Ishikawa (cell line): ENCODE results near the gene TRIM3.

ENCODE experiments used
- CEBPB ChIP-seq: IDR thresholded peaks from 2 replicates; pipeline ENCODE4 v1.6.1; 2012
- FOXM1 ChIP-seq: IDR thresholded peaks from 2 replicates; pipeline ENCODE4 v1.6.1; 2012; ENCODE audit warnings: low read depth, borderline replicate concordance
- MAX ChIP-seq: IDR thresholded peaks from 2 replicates; pipeline ENCODE4 v1.6.1; 2012
- NFIC ChIP-seq: IDR thresholded peaks from 2 replicates; pipeline ENCODE4 v1.6.1; 2012
- RAD21 ChIP-seq: IDR thresholded peaks from 2 replicates; pipeline ENCODE4 v1.6.1; 2012; ENCODE audit warnings: low read depth
- TEAD4 ChIP-seq: IDR thresholded peaks from 2 replicates; pipeline ENCODE4 v1.6.1; 2012
- ZBTB7A ChIP-seq: IDR thresholded peaks from 2 replicates; pipeline ENCODE4 v1.6.1; 2012; ENCODE audit warnings: low read depth

- TF ChIP-seq RAD21, result no peak
- TF ChIP-seq FOXM1, result no peak
- TF ChIP-seq ZBTB7A, result no peak
- no peak for TF ChIP-seq TEAD4
- TF ChIP-seq CEBPB, result no peak
- TF ChIP-seq NFIC, result no peak
- no peak for TF ChIP-seq MAX
Observed at GRCh38 chr11:6475936-6476335, 2.2 kb upstream of the TRIM3 start.
